ENCODE measurements around the gene DIP2C. TPM values are rescaled to one million over a fixed set of nuclear protein-coding genes. Genes with fewer than 3 reads are reported as not detected.

DIP2C gene
- total RNA-seq, 4 donors from 2014 or later, result 13.4 to 32.0 (median 18.4) TPM

- no peaks in the 10 kb centered on the region for H3K27me3 ChIP-seq
- intact Hi-C loops (cut with DNase I; ENCODE audit: low total_unique reads), result no loop called here
- peaks cover 0 to 2% (median 0%) of the 10 kb centered on the region in 4 donors for H3K36me3 ChIP-seq
- in situ Hi-C loops (cut with MboI; ENCODE audit: low pct_ligation_motif_present in 1 of 4, low pct_unique_long_range_greater_than_20kb in 1 of 4, low sequenced_read_pairs in 3 of 4), result no loop called here
- no peak for DNase-seq
- H3K4me3 ChIP-seq, result no peak overlapping the region
- TF ChIP-seq CTCF (IDR thresholded peaks at IDR 0.05) (no peak), POLR2A (IDR thresholded peaks at IDR 0.05) (no peak), POLR2AphosphoS5 (IDR thresholded peaks at IDR 0.05) (no peak), EP300 (IDR thresholded peaks at IDR 0.05; ENCODE audit: low read depth) (no peak)
- no peak overlapping the region for H3K27ac ChIP-seq
- 90 to 97% methylated on average over 13 of the region's 13 CpGs for WGBS, 2 donors (ENCODE audit: low coverage in 1 of 2)
- no peaks in the 10 kb centered on the region for H3K9me3 ChIP-seq
- peaks cover 0 to 20% (median 10%) of the 10 kb centered on the region in 4 donors for H3K4me1 ChIP-seq
Measured at GRCh38 chr10:411603-412002, 277.9 kb downstream of the DIP2C start.

GRCh38 chr10:409408-410040, 279.9 kb downstream of the DIP2C start:
- H3K27me3 ChIP-seq, result no peaks in the 10 kb centered on the region
- WGBS, 2 donors (ENCODE audit: low coverage in 1 of 2), result 49 to 51% methylated on average over 2 to 12 of the region's 12 CpGs
- no peak for DNase-seq
- no peak overlapping the region for H3K4me3 ChIP-seq
- intact Hi-C loops (cut with DNase I; ENCODE audit: low total_unique reads) (no loop called here), in situ Hi-C loops (cut with MboI; ENCODE audit: low pct_ligation_motif_present in 1 of 4, low pct_unique_long_range_greater_than_20kb in 1 of 4, low sequenced_read_pairs in 3 of 4) (no loop called here)
- TF ChIP-seq EP300 (IDR thresholded peaks at IDR 0.05; ENCODE audit: low read depth) (no peak), POLR2AphosphoS5 (IDR thresholded peaks at IDR 0.05) (no peak), CTCF (IDR thresholded peaks at IDR 0.05) (no peak), POLR2A (IDR thresholded peaks at IDR 0.05) (no peak)
- peaks cover 0 to 2% (median 0%) of the 10 kb centered on the region in 4 donors for H3K36me3 ChIP-seq
- no peaks in the 10 kb centered on the region for H3K9me3 ChIP-seq
- no peak overlapping the region for H3K27ac ChIP-seq
- H3K4me1 ChIP-seq, result peaks cover 0 to 20% (median 10%) of the 10 kb centered on the region in 4 donors

GRCh38 chr10:408236-408635, 281.2 kb downstream of the DIP2C start:
- intact Hi-C loops (cut with DNase I; ENCODE audit: low total_unique reads) (no loop called here), in situ Hi-C loops (cut with MboI; ENCODE audit: low pct_ligation_motif_present in 1 of 4, low pct_unique_long_range_greater_than_20kb in 1 of 4, low sequenced_read_pairs in 3 of 4) (no loop called here)
- WGBS, 2 donors (ENCODE audit: low coverage in 1 of 2), result 38 to 100% methylated on average over 1 to 3 of the region's 3 CpGs

GRCh38 chr10:406976-407375, 282.5 kb downstream of the DIP2C start:
- Histone ChIP-seq H3K9me3 (no peaks in the 10 kb centered on the region), H3K4me1 (peaks cover 0 to 20% (median 10%) of the 10 kb centered on the region in 4 donors), H3K27me3 (no peaks in the 10 kb centered on the region), H3K36me3 (peaks cover 0 to 2% (median 0%) of the 10 kb centered on the region in 4 donors), H3K4me3 (no peak overlapping the region), H3K27ac (no peak overlapping the region)
- intact Hi-C loops (cut with DNase I; ENCODE audit: low total_unique reads), result no loop called here
- WGBS, 2 donors (ENCODE audit: low coverage in 1 of 2), result 95 to 98% methylated on average over 6 to 13 of the region's 13 CpGs
- in situ Hi-C loops (cut with MboI; ENCODE audit: low pct_ligation_motif_present in 1 of 4, low pct_unique_long_range_greater_than_20kb in 1 of 4, low sequenced_read_pairs in 3 of 4), result no loop called here
- no peak for DNase-seq
- TF ChIP-seq CTCF (IDR thresholded peaks at IDR 0.05) (no peak), POLR2A (IDR thresholded peaks at IDR 0.05) (no peak), EP300 (IDR thresholded peaks at IDR 0.05; ENCODE audit: low read depth) (no peak), POLR2AphosphoS5 (IDR thresholded peaks at IDR 0.05) (no peak)

More at GRCh38 chr10:408236-408635, 281.2 kb downstream of the DIP2C start:
- H3K4me1 ChIP-seq, result peaks cover 0 to 20% (median 10%) of the 10 kb centered on the region in 4 donors
- H3K4me3 ChIP-seq, result no peak overlapping the region
- H3K27me3 ChIP-seq, result no peaks in the 10 kb centered on the region
- H3K36me3 ChIP-seq, result peaks cover 0 to 2% (median 0%) of the 10 kb centered on the region in 4 donors
- H3K9me3 ChIP-seq, result no peaks in the 10 kb centered on the region
- no peak for TF ChIP-seq POLR2A (IDR thresholded peaks at IDR 0.05)
- peak in 1 of 3 donors; percentile 8 for TF ChIP-seq POLR2AphosphoS5 (IDR thresholded peaks at IDR 0.05)
- no peak overlapping the region for H3K27ac ChIP-seq
- DNase-seq, result peak; percentile 46

Measured in transverse colon (tissue), 4 donors.